Hepatocyte (in vitro differentiated cells): ENCODE results near the gene P3R3URF.

Experiments used
- EZH2 ChIP-seq: fragments of 200-600 bp; sonication (generic); IDR thresholded peaks from 2 replicates; pipeline ENCODE4 v1.6.1; 2016; ENCODE audit warnings: antibody characterized with exemption, mild to moderate bottlenecking, borderline replicate concordance
- TF ChIP-seq, protein P1 (sequence below): fragments of 200-600 bp; sonication (generic); IDR thresholded peaks from 2 replicates; pipeline ENCODE4 v1.5.1; 2016; ENCODE audit warnings: antibody characterized with exemption, mild to moderate bottlenecking; ENCODE audit not compliant: poor library complexity

DNA sequence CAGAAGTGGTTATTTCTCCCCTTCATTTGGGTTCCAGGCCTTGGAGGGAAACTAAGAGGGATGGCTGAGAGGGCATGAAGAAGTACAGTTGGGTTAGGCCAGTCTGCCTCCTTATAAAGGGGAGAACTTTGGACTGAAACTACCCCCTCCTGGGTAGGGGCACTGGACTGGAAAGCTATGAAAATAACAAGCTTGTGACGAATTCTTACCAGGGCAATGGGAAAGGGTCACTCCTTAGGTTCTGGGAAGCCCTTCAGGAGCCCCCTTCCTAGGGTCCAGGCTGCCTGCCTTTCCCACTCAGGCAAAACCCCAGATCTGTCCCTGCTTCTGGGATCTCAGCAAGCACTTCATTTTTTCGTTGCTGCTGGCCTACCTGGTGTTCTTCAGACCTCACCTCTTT, 9.8 kb upstream of the P3R3URF start:
- TF ChIP-seq, protein P1, sequence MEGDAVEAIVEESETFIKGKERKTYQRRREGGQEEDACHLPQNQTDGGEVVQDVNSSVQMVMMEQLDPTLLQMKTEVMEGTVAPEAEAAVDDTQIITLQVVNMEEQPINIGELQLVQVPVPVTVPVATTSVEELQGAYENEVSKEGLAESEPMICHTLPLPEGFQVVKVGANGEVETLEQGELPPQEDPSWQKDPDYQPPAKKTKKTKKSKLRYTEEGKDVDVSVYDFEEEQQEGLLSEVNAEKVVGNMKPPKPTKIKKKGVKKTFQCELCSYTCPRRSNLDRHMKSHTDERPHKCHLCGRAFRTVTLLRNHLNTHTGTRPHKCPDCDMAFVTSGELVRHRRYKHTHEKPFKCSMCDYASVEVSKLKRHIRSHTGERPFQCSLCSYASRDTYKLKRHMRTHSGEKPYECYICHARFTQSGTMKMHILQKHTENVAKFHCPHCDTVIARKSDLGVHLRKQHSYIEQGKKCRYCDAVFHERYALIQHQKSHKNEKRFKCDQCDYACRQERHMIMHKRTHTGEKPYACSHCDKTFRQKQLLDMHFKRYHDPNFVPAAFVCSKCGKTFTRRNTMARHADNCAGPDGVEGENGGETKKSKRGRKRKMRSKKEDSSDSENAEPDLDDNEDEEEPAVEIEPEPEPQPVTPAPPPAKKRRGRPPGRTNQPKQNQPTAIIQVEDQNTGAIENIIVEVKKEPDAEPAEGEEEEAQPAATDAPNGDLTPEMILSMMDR = no peak
- no peak for TF ChIP-seq EZH2
